IPS-15b (cell line): Measurements from ENCODE around the gene DNAJB6.

Experiments
- H3K27me3 ChIP-seq: one replicate; pipeline ENCODE4 v1.6.1; 2013; ENCODE audit warnings: low read length; ENCODE audit not compliant: control insufficient read depth, insufficient read depth
- H3K36me3 ChIP-seq: one replicate; pipeline ENCODE4 v1.6.1; 2013; ENCODE audit warnings: low read length; ENCODE audit not compliant: control insufficient read depth, insufficient read depth
- H3K4me1 ChIP-seq: one replicate; pipeline ENCODE4 v1.6.1; 2013; ENCODE audit warnings: mild to moderate bottlenecking, low read length; ENCODE audit not compliant: control insufficient read depth, insufficient read depth
- H3K4me3 ChIP-seq: one replicate; pipeline ENCODE4 v1.5.1; 2013; ENCODE audit warnings: low read depth, low read length
- H3K9ac ChIP-seq: one replicate; pipeline ENCODE4 v1.6.1; 2013; ENCODE audit warnings: low read depth, mild to moderate bottlenecking, low read length
- H3K9me3 ChIP-seq: one replicate; pipeline ENCODE4 v1.6.1; 2013; ENCODE audit warnings: mild to moderate bottlenecking, low read length; ENCODE audit not compliant: control insufficient read depth, insufficient read depth

DNAJB6 gene

GRCh38 chr7:157438121-157439025, 101.6 kb downstream of the DNAJB6 start:
- H3K4me3 ChIP-seq, result no peak overlapping the region
- H3K27me3 ChIP-seq, result no peaks in the 10 kb centered on the region
- no peak overlapping the region for H3K9ac ChIP-seq
- no peaks in the 10 kb centered on the region for H3K36me3 ChIP-seq
- H3K4me1 ChIP-seq, result no peaks in the 10 kb centered on the region
- H3K9me3 ChIP-seq, result no peaks in the 10 kb centered on the region

- H3K9ac ChIP-seq, result no peak overlapping the region
These were observed 102.3 kb downstream of the DNAJB6 start for GRCh38 chr7:157439149-157439548.

GRCh38 chr7:157439761-157440160, 103.0 kb downstream of the DNAJB6 start:
- H3K36me3 ChIP-seq, result no peaks in the 10 kb centered on the region
- H3K9ac ChIP-seq, result no peak overlapping the region
- H3K27me3 ChIP-seq, result no peaks in the 10 kb centered on the region
- H3K4me1 ChIP-seq, result no peaks in the 10 kb centered on the region
- no peaks in the 10 kb centered on the region for H3K9me3 ChIP-seq
- H3K4me3 ChIP-seq, result no peak overlapping the region

More at GRCh38 chr7:157439149-157439548, 102.3 kb downstream of the DNAJB6 start:
- Histone ChIP-seq H3K36me3 (no peaks in the 10 kb centered on the region), H3K4me1 (no peaks in the 10 kb centered on the region), H3K9me3 (no peaks in the 10 kb centered on the region), H3K4me3 (no peak overlapping the region), H3K27me3 (no peaks in the 10 kb centered on the region)

GRCh38 chr7:157440346-157441022, 103.7 kb downstream of the DNAJB6 start:
- Histone ChIP-seq H3K4me1 (no peaks in the 10 kb centered on the region), H3K27me3 (no peaks in the 10 kb centered on the region), H3K9me3 (no peaks in the 10 kb centered on the region), H3K9ac (no peak overlapping the region), H3K4me3 (no peak overlapping the region), H3K36me3 (no peaks in the 10 kb centered on the region)

- no peak overlapping the region for H3K4me3 ChIP-seq
- no peaks in the 10 kb centered on the region for H3K27me3 ChIP-seq
- H3K9ac ChIP-seq, result no peak overlapping the region
- no peaks in the 10 kb centered on the region for H3K36me3 ChIP-seq
- no peaks in the 10 kb centered on the region for H3K4me1 ChIP-seq
- H3K9me3 ChIP-seq, result no peaks in the 10 kb centered on the region
These were observed 104.2 kb downstream of the DNAJB6 start for GRCh38 chr7:157441023-157441399.

- Histone ChIP-seq H3K9me3 (no peaks in the 10 kb centered on the region), H3K9ac (no peak overlapping the region), H3K4me1 (no peaks in the 10 kb centered on the region), H3K36me3 (no peaks in the 10 kb centered on the region), H3K27me3 (no peaks in the 10 kb centered on the region), H3K4me3 (no peak overlapping the region)
These were observed 105.7 kb downstream of the DNAJB6 start for GRCh38 chr7:157442456-157442855.

GRCh38 chr7:157442993-157443831, 106.4 kb downstream of the DNAJB6 start:
- Histone ChIP-seq H3K9ac (no peak overlapping the region), H3K4me3 (no peak overlapping the region), H3K27me3 (no peaks in the 10 kb centered on the region), H3K4me1 (no peaks in the 10 kb centered on the region), H3K36me3 (no peaks in the 10 kb centered on the region), H3K9me3 (no peaks in the 10 kb centered on the region)

GRCh38 chr7:157444011-157444842, 107.4 kb downstream of the DNAJB6 start:
- Histone ChIP-seq H3K4me3 (no peak overlapping the region), H3K27me3 (no peaks in the 10 kb centered on the region), H3K36me3 (no peaks in the 10 kb centered on the region), H3K4me1 (no peaks in the 10 kb centered on the region), H3K9ac (no peak overlapping the region), H3K9me3 (no peaks in the 10 kb centered on the region)

GRCh38 chr7:157444843-157445135, 108.0 kb downstream of the DNAJB6 start:
- no peak overlapping the region for H3K9ac ChIP-seq
- no peaks in the 10 kb centered on the region for H3K27me3 ChIP-seq
- no peaks in the 10 kb centered on the region for H3K36me3 ChIP-seq
- H3K4me3 ChIP-seq, result no peak overlapping the region
- no peaks in the 10 kb centered on the region for H3K4me1 ChIP-seq
- H3K9me3 ChIP-seq, result no peaks in the 10 kb centered on the region

- no peaks in the 10 kb centered on the region for H3K27me3 ChIP-seq
- no peaks in the 10 kb centered on the region for H3K4me1 ChIP-seq
- no peaks in the 10 kb centered on the region for H3K9me3 ChIP-seq
- no peak overlapping the region for H3K4me3 ChIP-seq
- no peak overlapping the region for H3K9ac ChIP-seq
- H3K36me3 ChIP-seq, result no peaks in the 10 kb centered on the region
These were observed 108.6 kb downstream of the DNAJB6 start for GRCh38 chr7:157445246-157445955.

- no peaks in the 10 kb centered on the region for H3K9me3 ChIP-seq
- H3K4me1 ChIP-seq, result no peaks in the 10 kb centered on the region
- no peaks in the 10 kb centered on the region for H3K36me3 ChIP-seq
- H3K4me3 ChIP-seq, result no peak overlapping the region
- H3K9ac ChIP-seq, result no peak overlapping the region
- H3K27me3 ChIP-seq, result no peaks in the 10 kb centered on the region
These were observed 109.1 kb downstream of the DNAJB6 start for GRCh38 chr7:157445956-157446295.
